H1 (cell line): ENCODE results near the gene FGGY.

Source experiments
- CHD1 ChIP-seq: IDR thresholded peaks from 2 replicates; pipeline ENCODE4 v1.6.1; 2012; ENCODE audit warnings: low read depth, low read length, improper control_type of control experiment
- CTCF ChIP-seq, 3 experiments: IDR thresholded peaks; 1 replicate in 2 of 3; 2 replicates in 1 of 3; pipeline versions ENCODE4 v1.5.1 to v1.6.1; 2011; ENCODE audit warnings: low read length in 3 of 3, mild to moderate bottlenecking in 3 of 3, inconsistent platforms in 2 of 3, low read depth in 1 of 3, moderate library complexity in 1 of 3; ENCODE audit not compliant: insufficient read depth in 1 of 3; ENCODE audit errors: control extremely low read depth in 1 of 3
- EZH2 ChIP-seq: fragments of 200-600 bp; sonication (generic); IDR thresholded peaks from 2 replicates; pipeline ENCODE4 v1.7.1; 2012; ENCODE audit warnings: low read depth, mild to moderate bottlenecking, moderate library complexity, low read length, inconsistent platforms; ENCODE audit not compliant: severe bottlenecking
- JUND ChIP-seq: IDR thresholded peaks from 2 replicates; pipeline ENCODE4 v1.6.1; 2011; ENCODE audit warnings: mild to moderate bottlenecking, improper control_type of control experiment, low read length
- KDM1A ChIP-seq: fragments of 200-600, 300-600 bp; sonication (generic); IDR thresholded peaks from 2 replicates; pipeline ENCODE4 v1.7.1; 2016; ENCODE audit warnings: mild to moderate bottlenecking, low read length, borderline replicate concordance
- MAX ChIP-seq: IDR thresholded peaks from 2 replicates; pipeline ENCODE4 v1.6.1; 2012; ENCODE audit warnings: inconsistent platforms
- POLR2A ChIP-seq, 2 experiments: IDR thresholded peaks; 1 replicate in 1 of 2; 2 replicates in 1 of 2; pipeline ENCODE4 v1.6.1; 2011; ENCODE audit warnings: low read depth in 2 of 2, low read length in 2 of 2, mild to moderate bottlenecking in 2 of 2; ENCODE audit errors: control extremely low read depth in 1 of 2
- POLR2AphosphoS5 ChIP-seq: IDR thresholded peaks from 2 replicates; pipeline ENCODE4 v1.6.1; 2011; ENCODE audit warnings: low read depth, low read length
- POU5F1 ChIP-seq: IDR thresholded peaks from 2 replicates; pipeline ENCODE4 v1.6.1; 2011; ENCODE audit warnings: low read depth, mild to moderate bottlenecking, low read length, moderate library complexity
- RBBP5 ChIP-seq: IDR thresholded peaks from 2 replicates; pipeline ENCODE4 v1.7.1; 2012; ENCODE audit warnings: low read depth, mild to moderate bottlenecking, inconsistent platforms, low read length, moderate library complexity, borderline replicate concordance
- SRF ChIP-seq: IDR thresholded peaks from 2 replicates; pipeline ENCODE4 v1.6.1; 2011; ENCODE audit warnings: mild to moderate bottlenecking, low read depth, low read length, moderate library complexity
- TBP ChIP-seq: IDR thresholded peaks from 2 replicates; pipeline ENCODE4 v1.6.1; 2011; ENCODE audit warnings: low read depth, low read length, improper control_type of control experiment
- TEAD4 ChIP-seq: IDR thresholded peaks from 2 replicates; pipeline ENCODE4 v1.6.1; 2012; ENCODE audit warnings: low read depth, low read length, inconsistent platforms, mixed read lengths
- YY1 ChIP-seq: IDR thresholded peaks from 2 replicates; pipeline ENCODE4 v1.6.1; 2011; ENCODE audit warnings: low read depth, mild to moderate bottlenecking, low read length

GRCh38 chr1:59384443-59384842 is 87.5 kb downstream of the FGGY start:
- TF ChIP-seq POLR2A (IDR thresholded peaks at IDR 0.05; ENCODE audit: control extremely low read depth in 1 of 2, low read depth in 2 of 2, low read length in 2 of 2), result no peak
- TF ChIP-seq CTCF (IDR thresholded peaks at IDR 0.05; ENCODE audit: control extremely low read depth in 1 of 3, insufficient read depth in 1 of 3, low read depth in 1 of 3, low read length in 3 of 3), result no peak
- no peak for TF ChIP-seq TEAD4
- no peak for TF ChIP-seq CHD1
- TF ChIP-seq TBP, result no peak
- no peak for TF ChIP-seq SRF
- no peak for TF ChIP-seq MAX
- TF ChIP-seq EZH2, result no peak
- no peak for TF ChIP-seq YY1
- no peak for TF ChIP-seq POLR2AphosphoS5
- no peak for TF ChIP-seq KDM1A
- no peak for TF ChIP-seq POU5F1
- TF ChIP-seq RBBP5, result no peak
- TF ChIP-seq JUND, result no peak
